ENCODE data around the gene DIP2A.

DNA sequence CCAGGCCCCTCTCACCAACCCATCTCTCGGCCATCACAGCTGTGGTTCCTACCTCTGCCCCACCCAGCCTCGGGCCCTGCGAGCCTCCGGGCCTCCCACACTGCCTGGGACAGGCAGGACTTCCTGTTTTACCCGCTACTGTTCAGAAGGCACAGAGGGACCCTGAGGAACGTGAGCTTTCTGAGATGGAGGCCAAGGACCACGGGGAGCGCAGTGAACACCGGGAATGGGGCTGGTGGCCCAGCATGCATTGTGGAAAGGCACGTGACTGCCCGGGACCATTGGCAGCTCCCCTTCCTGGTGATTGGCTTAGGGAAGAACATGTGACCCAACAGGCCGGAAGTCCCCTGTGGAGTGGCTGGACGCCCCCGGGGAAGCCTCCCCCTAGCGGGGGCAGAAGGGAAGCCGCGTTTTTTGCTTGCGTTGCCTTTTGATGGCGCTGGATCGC lies 139.2 kb downstream of the DIP2A start:
- no peak for TF ChIP-seq EZH2 (IDR thresholded peaks at IDR 0.05)
- TF ChIP-seq POLR2AphosphoS5 (IDR thresholded peaks at IDR 0.05; ENCODE audit: borderline replicate concordance, low read depth, low read length), result no peak
